OCI-LY7 (cell line): ENCODE data around the gene TIGD4. TPM values are rescaled to one million over a fixed set of nuclear protein-coding genes. Genes with fewer than 3 reads are reported as not detected.
A peak's percentile ranks its signal among the peaks of the same experiment; 100 is the strongest.

ENCODE experiments used
- BruUV-seq: library from RNA; stranded (reverse); fragments of 400-500 nt; replicated peaks from 2 replicates; lab custom pipeline; 2021; lab: Mats Ljungman, UMichigan
- CTCF ChIA-PET: fragments of 300-600 bp; sonication (Branson Sonifier 250); formaldehyde crosslinking; loops from one replicate; lab custom pipeline; 2022; ENCODE audit warnings: antibody characterized with exemption; ENCODE audit not compliant: unreplicated experiment; lab: Charles Lee
- POLR2A ChIA-PET: fragments of 300-600 bp; sonication (Branson Sonifier 250); formaldehyde crosslinking; loops from one replicate; lab custom pipeline; 2022; ENCODE audit warnings: antibody characterized with exemption; lab: Charles Lee
- DNase-seq: peaks from one replicate; pipeline ENCODE4 v3.0.0-alpha.2; 2015; ENCODE audit warnings: low spot score
- H2AFZ ChIP-seq: fragments of 200-600 bp; sonication (generic), shearing (Covaris generic); 2 replicates; pipeline ENCODE4 v1.6.1; 2014; ENCODE audit warnings: mild to moderate bottlenecking, antibody characterized with exemption, low read length, moderate library complexity
- H3K27ac ChIP-seq: fragments of 200-600 bp; sonication (generic); 2 replicates; pipeline ENCODE4 v1.5.1; 2014; ENCODE audit warnings: mixed run types, low read depth, mild to moderate bottlenecking, moderate library complexity, low read length, inconsistent platforms; ENCODE audit not compliant: poor library complexity, severe bottlenecking
- H3K36me3 ChIP-seq: fragments of 200-600 bp; sonication (generic); 2 replicates; pipeline ENCODE4 v1.6.1; 2014; ENCODE audit warnings: mild to moderate bottlenecking, antibody characterized with exemption, low read length, moderate library complexity, mixed read lengths; ENCODE audit not compliant: insufficient read depth
- H3K4me1 ChIP-seq: fragments of 200-600 bp; sonication (generic); 2 replicates; pipeline ENCODE4 v1.5.1; 2014; ENCODE audit warnings: mild to moderate bottlenecking, low read length; ENCODE audit not compliant: insufficient read depth, poor library complexity, severe bottlenecking
- H3K4me2 ChIP-seq: fragments of 200-600 bp; sonication (generic); 2 replicates; pipeline ENCODE4 v1.6.1; 2014; ENCODE audit warnings: mild to moderate bottlenecking, low read length
- H3K4me3 ChIP-seq: fragments of 200-600 bp; sonication (generic); 2 replicates; pipeline ENCODE4 v1.5.1; 2014; ENCODE audit warnings: mild to moderate bottlenecking, low read depth, low read length; ENCODE audit not compliant: poor library complexity, severe bottlenecking
- H3K79me2 ChIP-seq: fragments of 200-600 bp; sonication (generic); 2 replicates; pipeline ENCODE4 v1.6.1; 2016; ENCODE audit warnings: low read depth, mild to moderate bottlenecking, low read length, moderate library complexity, mixed read lengths; ENCODE audit not compliant: insufficient read depth
- H3K9me2 ChIP-seq: fragments of 200-600 bp; sonication (generic); 2 replicates; pipeline ENCODE4 v1.6.1; 2016; ENCODE audit warnings: mild to moderate bottlenecking, low read length, mixed read lengths; ENCODE audit not compliant: insufficient read depth
- H3K9me3 ChIP-seq: fragments of 200-600 bp; sonication (generic); 2 replicates; pipeline ENCODE4 v1.6.1; 2014; ENCODE audit warnings: mild to moderate bottlenecking, mixed run types, low read length, mixed read lengths
- H4K20me1 ChIP-seq: fragments of 200-600 bp; sonication (generic); 2 replicates; pipeline ENCODE4 v1.6.1; 2014; ENCODE audit warnings: mild to moderate bottlenecking, antibody characterized with exemption, low read length, moderate library complexity, mixed read lengths; ENCODE audit not compliant: insufficient read depth
- EZH2phosphoT487 ChIP-seq: fragments of 200-600 bp; sonication (generic); IDR thresholded peaks from 2 replicates; pipeline ENCODE4 v1.6.1; 2018; ENCODE audit warnings: low read depth, borderline replicate concordance, mild to moderate bottlenecking, mixed run types, antibody characterized with exemption, low read length, moderate library complexity, mixed read lengths
- intact Hi-C: fragments of 100-400 bp; cut with micrococcal nuclease; formaldehyde crosslinking; loops from one replicate; pipeline ENCODE4 v1.10.0; 2022; ENCODE audit not compliant: unreplicated experiment
- total RNA-seq, 2 experiments: library from RNA; depleted of rRNA in 1 of 2; stranded (reverse); fragments of >200 nt in 1 of 2; shearing (Covaris generic) in 1 of 2; gene quantifications; 2 replicates each; pipeline ENCODE4 v1.2.3, GENCODE V29; 2014 to 2022
- TF ChIP-seq, protein P1 (sequence below): fragments of 200-600 bp; sonication (generic); conservative IDR thresholded peaks from 2 replicates; pipeline ENCODE4 v1.5.1; 2014; ENCODE audit warnings: mild to moderate bottlenecking, antibody characterized with exemption, low read length, moderate library complexity, mixed read lengths

TIGD4 gene
- total RNA-seq, 2 experiments from 2014 or later: 1.0 to 1.5 TPM

DNA sequence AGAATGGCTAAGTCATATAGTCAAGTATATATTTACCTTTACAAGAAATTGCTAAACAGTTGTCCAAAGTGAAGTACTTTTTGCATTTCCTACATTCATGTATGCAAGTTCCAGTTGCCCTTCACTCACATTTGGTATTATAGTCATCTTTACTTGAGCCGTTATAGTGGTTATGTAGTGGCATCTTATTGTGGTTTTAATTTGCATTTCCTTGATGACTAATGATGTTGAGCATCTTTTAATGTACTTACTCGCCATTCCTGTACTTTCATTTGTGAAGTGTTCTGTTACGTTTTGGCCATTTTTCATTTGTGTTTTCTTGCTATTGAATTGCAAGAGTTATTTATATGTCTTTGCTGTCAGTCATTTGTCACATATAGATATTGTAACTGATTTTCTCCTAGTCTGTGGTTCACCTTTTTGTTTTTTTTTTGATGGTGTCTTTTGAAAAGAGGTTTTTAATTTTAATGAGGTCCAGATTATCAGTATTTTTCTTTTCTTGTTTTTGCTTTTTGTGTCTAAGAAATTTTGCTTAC lies 27.8 kb upstream of the TIGD4 start:
- peaks cover 11% of the 10 kb centered on the region; the same call in 1 of the 2 replicates for H3K36me3 ChIP-seq
- ChIA-PET POLR2A (interaction anchor here (0.7 to 0.9 kb wide), 2 partner anchors 23 to 214 kb away, joined by 3 to 6 read pairs; no protein-coding TSS in a partner anchor), CTCF (interaction anchor here (0.6 kb wide), 1 partner anchor 429 kb away, joined by 3 read pairs; no protein-coding TSS in a partner anchor)
- no TSS peak for BruUV-seq
- no peak for DNase-seq
- H3K4me1 ChIP-seq: peaks cover 9% of the 10 kb centered on the region
- peak overlapping the region; percentile 12 for H3K4me3 ChIP-seq
- H3K4me2 ChIP-seq: peak overlapping the region; percentile 33; the same call in 1 of the 2 replicates
- H3K79me2 ChIP-seq: peaks cover 11% of the 10 kb centered on the region; the same call in 1 of the 2 replicates
- TF ChIP-seq, protein P1, sequence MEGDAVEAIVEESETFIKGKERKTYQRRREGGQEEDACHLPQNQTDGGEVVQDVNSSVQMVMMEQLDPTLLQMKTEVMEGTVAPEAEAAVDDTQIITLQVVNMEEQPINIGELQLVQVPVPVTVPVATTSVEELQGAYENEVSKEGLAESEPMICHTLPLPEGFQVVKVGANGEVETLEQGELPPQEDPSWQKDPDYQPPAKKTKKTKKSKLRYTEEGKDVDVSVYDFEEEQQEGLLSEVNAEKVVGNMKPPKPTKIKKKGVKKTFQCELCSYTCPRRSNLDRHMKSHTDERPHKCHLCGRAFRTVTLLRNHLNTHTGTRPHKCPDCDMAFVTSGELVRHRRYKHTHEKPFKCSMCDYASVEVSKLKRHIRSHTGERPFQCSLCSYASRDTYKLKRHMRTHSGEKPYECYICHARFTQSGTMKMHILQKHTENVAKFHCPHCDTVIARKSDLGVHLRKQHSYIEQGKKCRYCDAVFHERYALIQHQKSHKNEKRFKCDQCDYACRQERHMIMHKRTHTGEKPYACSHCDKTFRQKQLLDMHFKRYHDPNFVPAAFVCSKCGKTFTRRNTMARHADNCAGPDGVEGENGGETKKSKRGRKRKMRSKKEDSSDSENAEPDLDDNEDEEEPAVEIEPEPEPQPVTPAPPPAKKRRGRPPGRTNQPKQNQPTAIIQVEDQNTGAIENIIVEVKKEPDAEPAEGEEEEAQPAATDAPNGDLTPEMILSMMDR: no peak
- no peak for TF ChIP-seq EZH2phosphoT487
- peaks cover 4% of the 10 kb centered on the region; the same call in 1 of the 2 replicates for H4K20me1 ChIP-seq
- intact Hi-C loops: no loop called here
- peaks cover 5% of the 10 kb centered on the region; the same call in 1 of the 2 replicates for H3K9me3 ChIP-seq
- H2AFZ ChIP-seq: no peak overlapping the region
- no peak overlapping the region for H3K27ac ChIP-seq
- no peaks in the 10 kb centered on the region for H3K9me2 ChIP-seq

DNA sequence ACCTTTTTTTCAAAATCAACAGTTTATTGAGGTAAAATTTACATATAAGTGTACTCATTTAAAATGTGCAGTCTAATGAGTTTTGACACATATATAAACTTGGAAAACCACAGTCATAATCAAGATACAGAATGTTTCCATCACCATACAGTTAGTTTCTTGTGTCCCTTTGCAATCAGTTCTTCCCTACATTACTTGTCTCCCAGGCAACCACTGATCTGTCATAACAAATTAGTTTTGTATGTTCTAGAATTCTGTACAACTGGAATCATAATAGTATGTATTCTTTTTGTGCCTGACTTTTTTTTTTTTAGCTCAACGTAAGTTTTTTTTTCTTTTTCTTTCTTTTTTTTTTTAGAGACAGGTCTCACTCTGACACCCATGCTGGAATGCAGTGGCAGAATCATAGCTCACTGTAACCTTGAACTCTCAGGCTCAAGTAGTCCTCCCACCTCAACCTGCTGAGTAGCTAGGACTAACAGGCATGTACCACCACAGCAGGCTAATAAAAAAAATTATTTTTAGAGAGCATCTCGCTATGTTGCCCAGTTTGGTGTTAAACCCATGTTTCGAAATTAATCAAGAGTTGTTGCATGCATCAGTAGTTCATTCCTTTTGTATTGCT lies 27.1 kb upstream of the TIGD4 start:
- POLR2A ChIA-PET: interaction anchor here (0.7 to 0.9 kb wide), 2 partner anchors 22 to 213 kb away, joined by 3 to 6 read pairs; no protein-coding TSS in a partner anchor
- no peak for TF ChIP-seq EZH2phosphoT487
- TF ChIP-seq, protein P1: no peak
- Histone ChIP-seq H3K4me1 (peaks cover 9% of the 10 kb centered on the region), H3K27ac (no peak overlapping the region), H4K20me1 (peaks cover 4% of the 10 kb centered on the region; the same call in 1 of the 2 replicates), H3K9me2 (no peaks in the 10 kb centered on the region), H3K9me3 (peaks cover 5% of the 10 kb centered on the region; the same call in 1 of the 2 replicates), H3K4me3 (no peak overlapping the region), H3K36me3 (peaks cover 10% of the 10 kb centered on the region; the same call in 1 of the 2 replicates), H2AFZ (no peak overlapping the region), H3K4me2 (no peak overlapping the region), H3K79me2 (peaks cover 11% of the 10 kb centered on the region; the same call in 1 of the 2 replicates)
- no peak for DNase-seq
- BruUV-seq: no TSS peak
- CTCF ChIA-PET: interaction anchor here (0.6 kb wide), 1 partner anchor 428 kb away, joined by 3 read pairs; no protein-coding TSS in a partner anchor
- intact Hi-C loops: no loop called here
